GM21723 (cell line): ENCODE results near the gene TAF4.

ENCODE experiments used
- ATAC-seq: cut with Tn5 transposase; IDR thresholded peaks from one replicate; pipeline ENCODE4 v1.9.1; 2021; ENCODE audit warnings: mild to moderate bottlenecking, moderate library complexity; ENCODE audit not compliant: unreplicated experiment

The TAF4 gene

DNA sequence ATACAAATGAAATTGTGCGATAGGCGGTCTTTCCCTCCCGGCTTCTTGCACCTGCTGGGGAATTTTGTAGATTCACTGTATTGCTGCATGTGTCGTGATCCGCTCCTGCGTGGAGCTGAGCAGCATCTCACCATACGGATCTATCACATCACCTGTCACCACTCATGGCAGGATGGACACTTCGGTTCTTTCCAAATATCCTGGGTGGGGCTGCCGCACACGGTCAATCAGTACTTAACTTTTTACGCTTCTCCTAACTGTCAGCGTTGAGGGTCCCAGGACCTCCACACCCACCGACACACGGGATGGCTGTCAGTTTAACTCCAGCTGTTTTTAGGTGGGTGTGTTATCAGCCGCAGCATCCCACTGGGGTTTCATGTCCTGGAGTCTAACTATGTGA lies 19.2 kb downstream of the TAF4 start:
- ATAC-seq, result no peak

DNA sequence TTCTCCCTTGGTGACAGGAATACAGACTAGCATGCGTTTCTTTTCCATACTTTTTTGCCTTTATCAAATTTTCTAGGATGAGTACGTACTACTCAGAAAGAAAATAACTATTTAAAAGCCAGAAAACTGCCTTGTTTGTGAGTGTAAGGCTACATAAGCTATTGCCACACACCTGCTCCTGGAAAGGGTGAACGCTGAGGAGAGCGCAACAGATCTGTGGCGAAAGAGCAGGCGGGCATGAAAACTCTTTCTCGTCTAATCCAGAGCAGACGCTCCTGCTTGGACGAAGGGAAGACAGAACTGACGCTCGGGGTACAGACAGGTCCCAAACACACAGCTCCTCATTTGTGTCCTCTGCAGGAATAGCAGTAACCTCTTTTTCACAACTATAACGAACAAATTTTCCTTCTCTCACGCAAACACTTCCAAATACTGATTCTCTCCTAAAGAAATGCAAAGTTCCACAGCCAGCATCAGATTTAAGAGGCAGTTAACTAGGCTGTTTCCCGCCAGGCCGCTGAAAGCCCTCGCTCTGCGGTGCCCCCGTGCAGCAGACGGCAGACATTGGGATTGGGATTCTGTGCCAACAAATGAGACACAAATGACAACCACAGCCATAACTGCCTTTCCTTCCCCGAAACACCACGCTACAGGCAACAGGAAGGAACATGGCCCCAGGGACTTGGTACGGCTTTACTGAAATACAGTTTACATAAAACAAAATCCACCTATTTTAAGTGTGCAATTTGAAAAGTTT lies 20.0 kb downstream of the TAF4 start:
- ATAC-seq, result no peak

- no peak for ATAC-seq
Observed at GRCh38 chr20:62045118-62045517, 20.6 kb downstream of the TAF4 start.

DNA sequence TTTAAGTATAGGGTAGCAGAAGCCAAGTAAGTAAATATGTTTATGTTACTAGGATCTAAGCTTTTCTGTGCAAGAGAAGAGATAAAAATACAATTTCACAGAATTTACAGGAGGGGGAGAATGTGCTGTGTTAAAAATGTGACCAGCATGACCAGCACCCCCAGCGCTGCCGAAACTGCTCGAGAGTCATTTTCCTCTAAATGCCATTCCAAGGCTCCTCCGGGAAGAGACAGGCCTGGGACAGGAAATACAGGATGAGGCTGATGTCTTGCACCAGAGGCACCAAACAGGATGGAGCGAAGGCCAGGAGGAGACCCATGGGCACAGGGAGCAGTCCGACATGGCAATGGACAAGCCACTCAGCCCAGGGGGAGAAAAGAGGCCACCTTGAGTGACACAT lies 21.1 kb downstream of the TAF4 start:
- ATAC-seq, result no peak

- no peak for ATAC-seq
Observed at GRCh38 chr20:62043131-62043914, 22.4 kb downstream of the TAF4 start.

DNA sequence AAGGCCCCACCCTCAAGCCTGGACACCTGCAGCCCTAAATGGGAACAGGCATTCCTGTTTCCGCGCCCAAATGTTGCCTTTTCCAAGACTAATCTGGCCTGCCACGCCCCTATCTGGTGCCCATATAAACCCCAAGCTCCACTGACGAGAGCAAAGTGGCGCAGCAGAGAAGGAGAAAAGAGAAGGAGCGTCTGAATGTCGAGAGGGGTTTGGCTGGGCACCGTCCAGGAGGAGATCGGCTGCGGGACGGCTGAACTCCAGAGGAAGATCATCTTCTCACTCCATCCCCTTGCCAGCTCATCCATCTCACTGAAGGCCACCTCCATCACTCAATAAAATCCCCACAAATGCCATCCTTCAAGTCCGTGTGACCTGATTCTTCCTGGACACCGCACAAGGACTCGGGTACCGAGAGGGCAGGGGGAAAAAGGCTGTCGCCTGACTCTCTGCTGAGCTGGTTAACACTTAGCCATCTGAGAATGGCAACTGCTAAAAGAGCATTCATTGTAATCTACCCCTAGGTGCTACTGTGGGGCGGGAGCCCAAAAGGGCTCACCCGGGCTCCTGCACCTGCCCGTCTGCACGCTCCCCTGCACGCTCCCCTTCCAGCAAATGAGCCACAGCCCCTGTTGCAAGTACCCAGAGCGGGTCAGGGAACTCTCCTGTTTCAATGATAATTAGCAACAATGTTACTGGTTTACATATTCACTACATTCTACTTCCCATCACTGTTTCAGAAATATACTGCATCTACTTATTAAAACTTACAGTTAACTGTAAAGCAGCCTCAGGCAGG lies 23.5 kb downstream of the TAF4 start:
- no peak for ATAC-seq

DNA sequence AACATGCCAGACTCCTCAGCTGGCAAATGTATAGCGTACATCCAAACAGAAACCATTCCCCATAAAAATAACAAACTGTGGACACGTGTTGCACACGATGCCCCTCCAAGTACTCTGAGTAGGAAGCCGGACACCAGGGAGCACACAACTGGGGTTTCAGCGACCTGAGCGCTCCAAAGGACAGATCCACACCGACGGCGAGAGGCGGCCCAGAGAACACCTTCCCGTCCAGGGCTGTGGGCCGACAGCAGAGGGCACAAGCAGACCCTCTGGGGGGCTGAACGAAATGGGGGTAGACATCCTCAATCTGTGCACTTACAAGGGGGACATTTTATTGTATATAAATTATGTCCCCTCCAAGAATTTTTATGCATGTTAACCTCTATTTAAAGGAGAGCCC lies 24.7 kb downstream of the TAF4 start:
- no peak for ATAC-seq

DNA sequence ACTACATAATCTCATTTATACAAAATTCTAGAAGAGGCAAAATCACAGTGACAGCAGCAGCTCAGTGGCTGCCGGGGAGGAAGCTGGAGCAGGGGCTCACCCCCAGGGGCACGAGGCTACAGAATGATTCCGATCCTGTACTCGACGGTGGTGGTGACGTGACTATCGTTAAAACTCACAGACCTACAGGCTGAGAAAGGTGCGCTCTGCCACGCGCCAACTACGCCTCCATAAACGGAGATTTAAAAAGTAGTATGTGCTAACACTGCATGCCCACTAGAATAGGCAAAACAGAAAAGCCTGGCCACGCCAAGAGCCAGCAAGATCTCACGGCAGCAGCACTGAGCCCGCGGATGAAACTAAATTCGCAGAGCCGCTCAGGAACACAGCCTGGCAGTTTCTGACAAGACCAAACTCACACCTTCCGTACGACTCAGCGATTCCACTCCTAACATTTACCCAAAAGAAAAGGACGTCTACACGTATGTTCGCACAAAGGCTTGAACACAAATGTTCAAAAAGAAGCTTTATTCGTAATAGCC lies 25.2 kb downstream of the TAF4 start:
- ATAC-seq, result no peak

GRCh38 chr20:62039738-62040137 lies 25.9 kb downstream of the TAF4 start:
- no peak for ATAC-seq

- ATAC-seq, result no peak
Observed at GRCh38 chr20:62032609-62033368, 32.9 kb downstream of the TAF4 start.

GRCh38 chr20:62031462-62032092 lies 34.1 kb downstream of the TAF4 start:
- no peak for ATAC-seq

DNA sequence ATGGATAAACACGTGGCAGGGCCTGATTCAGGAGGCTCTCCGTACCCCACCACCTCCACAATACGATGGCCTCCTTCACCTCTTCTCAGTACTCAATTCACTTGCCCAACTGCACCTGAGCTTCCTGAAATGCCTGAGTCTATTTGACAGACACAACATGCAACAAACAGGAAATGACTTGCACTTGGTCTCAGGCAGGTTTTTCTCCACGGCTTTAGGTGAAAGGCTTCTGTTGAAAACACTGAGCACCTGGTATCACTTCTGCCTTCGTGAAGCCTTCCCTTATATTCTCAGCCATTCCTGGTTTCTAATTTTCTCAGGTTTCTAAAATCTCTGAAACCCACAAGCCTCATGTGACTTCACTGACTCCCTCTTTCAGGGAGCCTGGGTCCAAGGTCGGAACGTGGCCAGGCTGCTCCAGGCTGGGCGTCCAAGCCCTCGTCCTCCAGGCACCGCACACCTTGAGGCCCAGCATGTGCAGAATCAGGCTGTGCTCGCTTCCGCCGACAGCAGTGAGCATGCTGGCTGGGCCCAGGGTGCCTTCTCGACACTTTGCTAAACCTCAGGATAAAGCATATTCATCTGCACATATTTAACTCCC lies 34.7 kb downstream of the TAF4 start:
- peak; percentile 64 for ATAC-seq

DNA sequence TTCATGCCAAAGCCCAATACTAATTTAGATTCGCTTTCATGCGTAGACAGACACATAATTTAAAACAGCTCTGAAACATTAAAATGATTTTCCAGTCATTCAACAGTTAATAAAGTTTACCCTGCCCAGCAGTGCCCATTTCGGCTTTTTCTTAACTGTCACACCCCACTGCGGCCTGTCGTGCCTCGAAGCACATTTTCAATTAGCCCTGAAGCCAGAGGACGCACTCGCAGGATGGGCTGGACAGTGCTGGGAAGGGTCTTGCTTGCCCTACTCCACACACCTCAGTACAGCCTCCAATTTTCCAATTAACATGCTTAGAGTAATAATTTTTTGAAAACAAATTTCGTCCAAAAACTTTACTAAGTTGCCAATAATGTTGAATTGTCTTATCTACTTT lies 35.3 kb downstream of the TAF4 start:
- no peak for ATAC-seq

- no peak for ATAC-seq
Observed at GRCh38 chr20:62029949-62030348, 35.7 kb downstream of the TAF4 start.

DNA sequence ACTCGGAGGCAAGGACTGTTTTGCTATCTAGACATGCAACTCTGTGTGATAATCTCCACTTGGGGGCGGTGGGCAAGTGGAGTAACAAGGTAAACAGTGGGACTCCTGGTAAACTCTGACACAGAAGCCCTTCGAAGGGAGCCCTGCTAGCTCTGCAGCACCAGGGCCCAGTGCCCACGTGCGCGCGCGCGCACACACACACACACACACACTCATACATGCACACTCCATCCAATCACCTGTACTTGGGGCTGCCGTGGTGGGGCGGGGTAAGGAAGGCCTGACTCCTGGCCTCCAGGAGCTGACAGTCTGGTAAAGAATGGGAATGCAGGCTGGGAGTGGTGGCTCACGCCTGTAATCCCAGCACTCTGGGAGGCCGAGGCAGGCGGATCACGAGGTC lies 36.4 kb downstream of the TAF4 start:
- ATAC-seq, result no peak

DNA sequence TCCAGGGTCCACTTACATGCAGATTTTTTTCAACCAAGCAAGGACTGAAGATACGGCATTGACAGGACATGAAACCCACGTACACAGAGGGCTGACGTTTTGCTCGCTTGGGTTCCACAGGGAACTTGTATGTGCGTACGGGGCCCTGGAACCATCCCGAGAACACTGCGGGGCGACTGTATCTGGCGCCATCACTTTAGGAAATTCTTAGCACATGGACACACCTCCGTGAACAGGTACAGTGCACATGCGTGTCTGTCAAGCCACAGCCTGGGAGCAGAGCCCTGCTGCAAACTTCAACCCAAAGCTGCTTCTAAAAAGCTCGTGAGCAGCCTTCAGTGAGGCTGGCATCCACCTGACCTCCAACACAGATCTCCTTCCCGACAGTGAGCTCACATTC lies 37.3 kb downstream of the TAF4 start:
- ATAC-seq, result no peak

- no peak for ATAC-seq
Observed at GRCh38 chr20:62027698-62028321, 37.9 kb downstream of the TAF4 start.

DNA sequence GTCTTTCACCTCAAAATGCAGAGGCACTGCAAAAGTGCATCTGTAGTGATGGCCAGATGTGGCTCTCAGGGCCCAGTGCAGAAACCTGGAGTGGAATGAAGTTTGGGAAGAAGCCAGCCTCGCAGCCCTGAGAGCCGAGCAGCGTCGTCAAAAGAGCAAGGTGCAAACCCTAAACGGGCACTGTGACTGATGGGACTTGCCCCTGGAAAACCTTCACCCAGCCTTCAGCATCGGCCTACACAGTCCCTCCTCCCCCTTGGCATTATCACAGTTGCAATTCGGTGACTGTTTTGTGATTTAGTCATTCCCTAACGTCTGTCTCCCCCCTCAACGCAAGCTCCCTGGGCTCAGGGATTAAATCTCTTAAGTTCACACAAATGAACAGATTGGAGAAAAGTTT lies 38.6 kb downstream of the TAF4 start:
- no peak for ATAC-seq

DNA sequence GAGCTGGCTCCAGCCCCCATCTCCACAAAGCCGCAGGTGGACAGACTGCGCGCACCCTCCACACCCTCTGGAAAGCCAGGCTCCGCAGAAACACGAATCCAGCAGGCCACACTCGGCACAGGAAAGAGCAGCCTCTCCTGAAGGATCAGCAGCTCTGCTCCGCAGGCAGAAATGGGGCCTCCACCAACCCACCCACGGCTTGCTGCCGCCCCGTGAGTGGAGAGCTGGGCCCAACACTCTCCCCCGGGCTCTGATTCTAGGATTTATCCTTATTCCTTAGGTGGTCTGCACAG lies 39.2 kb downstream of the TAF4 start:
- no peak for ATAC-seq
